Ovary (tissue), 3 donors: ENCODE data around the gene RNF223.

Source experiments
- EP300 ChIP-seq: sonication (generic); formaldehyde crosslinking; IDR thresholded peaks from one replicate; pipeline ENCODE4 v1.6.1; 2017; ENCODE audit warnings: antibody characterized with exemption
- TF ChIP-seq, protein P1 (sequence below), 3 donors: fragments of 450-650 bp in 2 of 3; fragments of 200-600 bp in 1 of 3; IDR thresholded peaks; one replicate each; pipeline versions ENCODE4 v1.5.1 to v1.8.0; 2016 to 2022; ENCODE audit warnings: antibody characterized with exemption in 3 of 3, mild to moderate bottlenecking in 1 of 3
- donor health status: DM: no; HTN: no; CAD: no.

DNA sequence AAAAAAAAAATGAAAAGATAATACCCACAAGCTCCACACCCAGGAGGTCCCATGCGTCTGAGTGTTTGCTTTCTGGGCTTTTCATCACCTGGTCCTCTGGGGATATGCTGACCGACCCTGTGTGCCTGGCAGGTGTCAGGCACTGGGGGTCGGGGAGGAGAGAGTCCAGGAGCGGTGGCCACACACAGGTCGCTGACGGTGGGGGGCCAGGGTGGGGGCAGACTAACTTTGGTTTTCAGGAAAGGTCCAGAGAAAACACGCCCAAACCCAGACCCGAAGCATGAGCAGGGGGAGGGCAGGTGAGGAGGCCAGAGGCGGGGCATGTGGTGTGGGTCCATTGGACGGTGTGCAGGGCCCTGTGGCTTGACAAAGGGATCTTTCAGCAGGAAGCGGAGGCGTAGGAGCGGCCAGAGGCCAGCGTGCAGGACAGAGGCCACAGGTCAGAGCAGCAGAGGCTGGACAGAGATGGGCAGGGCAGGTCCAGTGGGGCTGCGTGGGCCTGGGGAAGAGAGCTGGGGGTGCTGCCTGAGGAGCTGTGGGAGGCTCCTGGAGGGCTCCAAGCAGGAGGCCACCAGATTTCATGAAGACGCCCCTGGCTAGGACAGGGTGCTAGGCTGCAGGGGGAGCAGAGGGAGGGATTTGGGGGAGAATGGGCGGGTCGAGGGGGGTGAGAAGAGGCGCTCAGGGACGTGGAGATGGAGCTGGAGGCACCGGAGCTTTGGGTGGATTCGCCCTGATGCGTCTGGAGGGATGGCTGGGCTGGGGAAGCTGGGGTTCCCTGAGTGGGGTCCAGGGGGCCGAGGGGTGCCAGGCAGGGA lies 15.8 kb downstream of the RNF223 start:
- TF ChIP-seq, protein P1, sequence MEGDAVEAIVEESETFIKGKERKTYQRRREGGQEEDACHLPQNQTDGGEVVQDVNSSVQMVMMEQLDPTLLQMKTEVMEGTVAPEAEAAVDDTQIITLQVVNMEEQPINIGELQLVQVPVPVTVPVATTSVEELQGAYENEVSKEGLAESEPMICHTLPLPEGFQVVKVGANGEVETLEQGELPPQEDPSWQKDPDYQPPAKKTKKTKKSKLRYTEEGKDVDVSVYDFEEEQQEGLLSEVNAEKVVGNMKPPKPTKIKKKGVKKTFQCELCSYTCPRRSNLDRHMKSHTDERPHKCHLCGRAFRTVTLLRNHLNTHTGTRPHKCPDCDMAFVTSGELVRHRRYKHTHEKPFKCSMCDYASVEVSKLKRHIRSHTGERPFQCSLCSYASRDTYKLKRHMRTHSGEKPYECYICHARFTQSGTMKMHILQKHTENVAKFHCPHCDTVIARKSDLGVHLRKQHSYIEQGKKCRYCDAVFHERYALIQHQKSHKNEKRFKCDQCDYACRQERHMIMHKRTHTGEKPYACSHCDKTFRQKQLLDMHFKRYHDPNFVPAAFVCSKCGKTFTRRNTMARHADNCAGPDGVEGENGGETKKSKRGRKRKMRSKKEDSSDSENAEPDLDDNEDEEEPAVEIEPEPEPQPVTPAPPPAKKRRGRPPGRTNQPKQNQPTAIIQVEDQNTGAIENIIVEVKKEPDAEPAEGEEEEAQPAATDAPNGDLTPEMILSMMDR (IDR thresholded peaks at IDR 0.05), result no peak
- no peak for TF ChIP-seq EP300
